ENCODE data around the gene SEPTIN5. TPM values are rescaled to one million over a fixed set of nuclear protein-coding genes. Genes with fewer than 3 reads are reported as not detected.

Gene SEPTIN5
- total RNA-seq, 3 donors from 2014 or later (not counting 1 experiment from before 2014, with no cell fraction given), result 0.52 to 4.5 (median 1.9) TPM

GRCh38 chr22:19731361-19732135 is 17.2 kb downstream of the SEPTIN5 start:
- ATAC-seq, result no peak
- TF ChIP-seq CTCF (IDR thresholded peaks at IDR 0.05), result no peak
- Mint-ChIP-seq H3K27me3 (ENCODE audit: low read depth in 2 of 2) (peaks cover 0 to 8% of the 10 kb centered on the region in 2 donors), H3K36me3 (no peaks in the 10 kb centered on the region), H3K27ac (no peak overlapping the region), H3K4me1 (peaks cover 0 to 6% of the 10 kb centered on the region in 2 donors), H3K9me3 (no peaks in the 10 kb centered on the region), H3K4me3 (no peak overlapping the region)
- Histone ChIP-seq H3K4me1 (ENCODE audit: control insufficient read depth, insufficient read depth, low read length) (peaks cover 10% of the 10 kb centered on the region), H3K4me3 (ENCODE audit: low read length) (no peak overlapping the region), H3K27me3 (ENCODE audit: control insufficient read depth, insufficient read depth, low read length) (peaks cover 2% of the 10 kb centered on the region), H3K9me3 (ENCODE audit: control insufficient read depth, insufficient read depth, low read length) (no peaks in the 10 kb centered on the region), H3K27ac (ENCODE audit: low read length) (no peak overlapping the region), H3K36me3 (ENCODE audit: control insufficient read depth, insufficient read depth, low read length) (no peaks in the 10 kb centered on the region)
- intact Hi-C loops (cut with micrococcal nuclease), result no loop called here
- no peak for DNase-seq
- 69% methylated on average over 15 of the region's 21 CpGs for WGBS (ENCODE audit: insufficient coverage)

GRCh38 chr22:19732403-19733113 is 18.3 kb downstream of the SEPTIN5 start:
- H3K27me3 ChIP-seq (ENCODE audit: control insufficient read depth, insufficient read depth, low read length), result peaks cover 2% of the 10 kb centered on the region
- WGBS (ENCODE audit: insufficient coverage), result 93% methylated on average over 8 of the region's 10 CpGs
- no peaks in the 10 kb centered on the region for H3K36me3 ChIP-seq (ENCODE audit: control insufficient read depth, insufficient read depth, low read length)
- intact Hi-C loops (cut with micrococcal nuclease), result no loop called here
- no peaks in the 10 kb centered on the region for H3K9me3 ChIP-seq (ENCODE audit: control insufficient read depth, insufficient read depth, low read length)
- H3K4me3 ChIP-seq (ENCODE audit: low read length), result no peak overlapping the region
- peaks cover 10% of the 10 kb centered on the region for H3K4me1 ChIP-seq (ENCODE audit: control insufficient read depth, insufficient read depth, low read length)
- no peak overlapping the region for H3K27ac Mint-ChIP-seq
- H3K27me3 Mint-ChIP-seq (ENCODE audit: low read depth in 2 of 2), result peaks cover 0 to 8% of the 10 kb centered on the region in 2 donors
- peaks cover 0 to 6% of the 10 kb centered on the region in 2 donors for H3K4me1 Mint-ChIP-seq
- no peaks in the 10 kb centered on the region for H3K36me3 Mint-ChIP-seq
- no peak for DNase-seq
- H3K9me3 Mint-ChIP-seq, result no peaks in the 10 kb centered on the region
- no peak for ATAC-seq
- TF ChIP-seq CTCF (IDR thresholded peaks at IDR 0.05), result no peak
- H3K27ac ChIP-seq (ENCODE audit: low read length), result no peak overlapping the region
- no peak overlapping the region for H3K4me3 Mint-ChIP-seq

- intact Hi-C loops (cut with micrococcal nuclease), result no loop called here
- no peaks in the 10 kb centered on the region for H3K36me3 Mint-ChIP-seq
- ATAC-seq, result no peak
- no peak overlapping the region for H3K27ac Mint-ChIP-seq
- H3K27me3 Mint-ChIP-seq (ENCODE audit: low read depth in 2 of 2), result peaks cover 0 to 8% of the 10 kb centered on the region in 2 donors
- TF ChIP-seq CTCF (IDR thresholded peaks at IDR 0.05), result no peak
- H3K27me3 ChIP-seq (ENCODE audit: control insufficient read depth, insufficient read depth, low read length), result peaks cover 2% of the 10 kb centered on the region
- peaks cover 10% of the 10 kb centered on the region for H3K4me1 ChIP-seq (ENCODE audit: control insufficient read depth, insufficient read depth, low read length)
- no peak overlapping the region for H3K4me3 Mint-ChIP-seq
- WGBS (ENCODE audit: insufficient coverage), result 84% methylated on average over 5 of the region's 5 CpGs
- no peak overlapping the region for H3K4me3 ChIP-seq (ENCODE audit: low read length)
- no peaks in the 10 kb centered on the region for H3K9me3 Mint-ChIP-seq
- H3K4me1 Mint-ChIP-seq, result peaks cover 0 to 6% of the 10 kb centered on the region in 2 donors
- H3K9me3 ChIP-seq (ENCODE audit: control insufficient read depth, insufficient read depth, low read length), result no peaks in the 10 kb centered on the region
- H3K36me3 ChIP-seq (ENCODE audit: control insufficient read depth, insufficient read depth, low read length), result no peaks in the 10 kb centered on the region
- no peak overlapping the region for H3K27ac ChIP-seq (ENCODE audit: low read length)
- DNase-seq, result no peak
Measured at GRCh38 chr22:19733755-19734154, 19.5 kb downstream of the SEPTIN5 start.

All from natural killer cell (primary cell).